Esophagus squamous epithelium (tissue), 4 donors: ENCODE data around the gene ADAM19.

Experiments
- POLR2A ChIP-seq, 4 donors: fragments of 450-650 bp; IDR thresholded peaks; one replicate each; pipeline ENCODE4 v1.6.1; 2017; ENCODE audit warnings: antibody characterized with exemption in 4 of 4, mild to moderate bottlenecking in 4 of 4, moderate library complexity in 3 of 4
- TF ChIP-seq, protein P1 (sequence below), 6 experiments: fragments of 450-650 bp in 4 of 6; fragments of 200-600 bp in 2 of 6; sonication (generic) in 2 of 6; IDR thresholded peaks; one replicate each; pipeline ENCODE4 v1.5.1; 2016 to 2019; ENCODE audit warnings: antibody characterized with exemption in 6 of 6, mild to moderate bottlenecking in 4 of 6, moderate library complexity in 4 of 6

DNA sequence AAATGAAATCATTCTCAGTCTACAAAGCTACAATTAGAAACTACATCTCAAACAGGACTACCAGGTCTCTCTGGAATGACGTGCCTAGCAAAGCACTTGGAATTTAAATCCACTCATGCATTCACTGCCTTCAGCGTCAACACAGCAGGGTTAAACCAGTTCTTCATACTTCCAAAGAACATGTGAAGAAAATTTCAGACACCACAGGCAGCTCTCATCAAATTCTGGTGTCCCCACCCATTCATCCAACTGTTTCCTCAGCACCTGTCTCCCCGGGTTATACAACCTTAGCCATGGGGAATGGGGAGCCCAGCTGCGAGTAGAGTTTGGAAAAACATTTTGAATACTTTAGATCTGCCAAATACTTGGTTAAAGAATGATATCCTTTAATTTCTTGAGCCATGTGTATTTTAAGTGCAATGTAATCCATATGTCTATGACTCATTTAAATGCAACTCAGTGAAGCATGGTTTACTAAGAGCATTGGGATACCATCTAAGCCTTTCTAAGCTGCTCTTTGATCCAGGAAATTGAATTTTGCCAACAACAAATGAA lies 17.5 kb downstream of the ADAM19 start:
- no peak for TF ChIP-seq POLR2A (IDR thresholded peaks at IDR 0.05)
- TF ChIP-seq, protein P1, sequence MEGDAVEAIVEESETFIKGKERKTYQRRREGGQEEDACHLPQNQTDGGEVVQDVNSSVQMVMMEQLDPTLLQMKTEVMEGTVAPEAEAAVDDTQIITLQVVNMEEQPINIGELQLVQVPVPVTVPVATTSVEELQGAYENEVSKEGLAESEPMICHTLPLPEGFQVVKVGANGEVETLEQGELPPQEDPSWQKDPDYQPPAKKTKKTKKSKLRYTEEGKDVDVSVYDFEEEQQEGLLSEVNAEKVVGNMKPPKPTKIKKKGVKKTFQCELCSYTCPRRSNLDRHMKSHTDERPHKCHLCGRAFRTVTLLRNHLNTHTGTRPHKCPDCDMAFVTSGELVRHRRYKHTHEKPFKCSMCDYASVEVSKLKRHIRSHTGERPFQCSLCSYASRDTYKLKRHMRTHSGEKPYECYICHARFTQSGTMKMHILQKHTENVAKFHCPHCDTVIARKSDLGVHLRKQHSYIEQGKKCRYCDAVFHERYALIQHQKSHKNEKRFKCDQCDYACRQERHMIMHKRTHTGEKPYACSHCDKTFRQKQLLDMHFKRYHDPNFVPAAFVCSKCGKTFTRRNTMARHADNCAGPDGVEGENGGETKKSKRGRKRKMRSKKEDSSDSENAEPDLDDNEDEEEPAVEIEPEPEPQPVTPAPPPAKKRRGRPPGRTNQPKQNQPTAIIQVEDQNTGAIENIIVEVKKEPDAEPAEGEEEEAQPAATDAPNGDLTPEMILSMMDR (IDR thresholded peaks at IDR 0.05): no peak
